Measurements from ENCODE around the gene ARL5B. TPM values are rescaled to one million over a fixed set of nuclear protein-coding genes. Genes with fewer than 3 reads are reported as not detected.

ARL5B gene, protein sequence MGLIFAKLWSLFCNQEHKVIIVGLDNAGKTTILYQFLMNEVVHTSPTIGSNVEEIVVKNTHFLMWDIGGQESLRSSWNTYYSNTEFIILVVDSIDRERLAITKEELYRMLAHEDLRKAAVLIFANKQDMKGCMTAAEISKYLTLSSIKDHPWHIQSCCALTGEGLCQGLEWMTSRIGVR
- total RNA-seq (ENCODE audit: unreplicated experiment) = 22.9 TPM
- long read RNA-seq, full-length matches to known transcripts = 4 of 4 reads
- long read RNA-seq, partial matches to known transcripts = 0 of 4 reads
- long read RNA-seq, other reads (novel, unspliced or antisense) = 0 of 4 reads

DNA sequence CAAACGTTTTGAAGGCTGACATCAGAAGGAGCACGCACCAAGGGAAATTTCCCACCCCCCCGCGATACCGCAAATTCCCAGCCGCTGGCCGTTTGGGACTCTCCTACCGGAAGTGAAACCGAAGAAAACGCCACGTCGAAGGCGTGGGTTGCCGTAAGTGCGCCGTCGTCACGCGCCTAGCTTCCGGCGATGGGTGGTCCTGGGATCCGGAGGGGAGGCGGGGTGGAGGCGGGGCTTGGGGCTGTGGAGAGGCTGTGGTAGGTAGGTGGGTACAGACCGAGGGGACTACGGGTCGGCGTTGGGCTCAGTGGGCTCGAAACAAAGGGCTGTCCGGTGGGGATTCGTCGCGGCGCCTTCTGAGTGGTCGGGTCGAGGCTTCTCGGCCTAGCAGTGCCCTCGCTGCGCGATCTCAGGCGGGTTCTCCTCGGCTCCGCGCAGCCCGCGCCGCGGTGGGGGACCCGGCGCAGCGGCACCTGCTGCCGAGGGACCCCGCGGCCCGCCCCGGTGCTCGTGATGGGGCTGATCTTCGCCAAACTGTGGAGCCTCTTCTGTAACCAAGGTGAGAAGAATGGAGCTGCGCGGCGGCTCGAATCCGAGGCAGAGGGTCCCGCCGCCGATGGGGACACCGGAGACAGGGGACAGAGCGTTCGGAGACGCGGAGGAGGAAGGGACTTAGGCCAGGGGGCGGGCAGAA is at the start of gene ARL5B:
Gene ARL5B, plus strand, starts transcription at position 307 of the 694 bp plus-strand sequence. Its CDS starts 207 bp downstream, at position 514.
- TF ChIP-seq, protein P1, sequence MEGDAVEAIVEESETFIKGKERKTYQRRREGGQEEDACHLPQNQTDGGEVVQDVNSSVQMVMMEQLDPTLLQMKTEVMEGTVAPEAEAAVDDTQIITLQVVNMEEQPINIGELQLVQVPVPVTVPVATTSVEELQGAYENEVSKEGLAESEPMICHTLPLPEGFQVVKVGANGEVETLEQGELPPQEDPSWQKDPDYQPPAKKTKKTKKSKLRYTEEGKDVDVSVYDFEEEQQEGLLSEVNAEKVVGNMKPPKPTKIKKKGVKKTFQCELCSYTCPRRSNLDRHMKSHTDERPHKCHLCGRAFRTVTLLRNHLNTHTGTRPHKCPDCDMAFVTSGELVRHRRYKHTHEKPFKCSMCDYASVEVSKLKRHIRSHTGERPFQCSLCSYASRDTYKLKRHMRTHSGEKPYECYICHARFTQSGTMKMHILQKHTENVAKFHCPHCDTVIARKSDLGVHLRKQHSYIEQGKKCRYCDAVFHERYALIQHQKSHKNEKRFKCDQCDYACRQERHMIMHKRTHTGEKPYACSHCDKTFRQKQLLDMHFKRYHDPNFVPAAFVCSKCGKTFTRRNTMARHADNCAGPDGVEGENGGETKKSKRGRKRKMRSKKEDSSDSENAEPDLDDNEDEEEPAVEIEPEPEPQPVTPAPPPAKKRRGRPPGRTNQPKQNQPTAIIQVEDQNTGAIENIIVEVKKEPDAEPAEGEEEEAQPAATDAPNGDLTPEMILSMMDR (IDR thresholded peaks at IDR 0.05; ENCODE audit: unreplicated experiment) = no peak
- Mint-ChIP-seq H3K27ac (ENCODE audit: unreplicated experiment) (peak within 1 kb of the TSS; percentile 97), H3K4me1 (ENCODE audit: unreplicated experiment) (peaks cover 25% of the 10 kb centered on the region)

DNA sequence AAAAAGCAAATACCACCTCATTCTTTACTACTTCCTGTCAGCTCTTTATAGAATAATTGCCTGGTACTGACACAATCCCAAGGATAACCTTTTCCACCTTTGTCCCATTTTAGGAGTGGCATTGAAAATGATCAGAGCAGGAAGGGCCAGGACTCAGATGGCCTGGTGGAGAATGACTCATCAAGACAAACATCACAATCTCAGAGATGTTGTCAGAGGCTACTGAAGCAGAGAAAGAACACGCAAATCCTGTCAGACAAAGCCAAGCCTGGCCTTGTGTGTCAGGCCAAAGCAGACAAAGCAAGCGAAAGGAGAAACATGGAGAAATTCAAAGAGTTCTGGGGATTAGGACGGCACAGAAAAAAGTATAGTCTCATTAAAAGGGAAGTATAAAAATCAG is 48.7 kb upstream of the ARL5B start:
- Mint-ChIP-seq H3K27me3 (ENCODE audit: unreplicated experiment) (no peaks in the 10 kb centered on the region), H3K9me3 (ENCODE audit: unreplicated experiment) (no peaks in the 10 kb centered on the region), H3K36me3 (ENCODE audit: low read depth, unreplicated experiment) (no peaks in the 10 kb centered on the region), H3K4me1 (ENCODE audit: unreplicated experiment) (peaks cover 5% of the 10 kb centered on the region), H3K27ac (ENCODE audit: unreplicated experiment) (peak overlapping the region; percentile 91), H3K4me3 (ENCODE audit: unreplicated experiment) (no peak overlapping the region)
- DNase-seq (ENCODE audit: low spot score) = no peak
- TF ChIP-seq, protein P1 (IDR thresholded peaks at IDR 0.05; ENCODE audit: unreplicated experiment) = no peak

More for the DNA sequence above, at the start of gene ARL5B:
- peaks cover 5% of the 10 kb centered on the region for H3K27me3 Mint-ChIP-seq (ENCODE audit: unreplicated experiment)
- peaks cover 3% of the 10 kb centered on the region for H3K36me3 Mint-ChIP-seq (ENCODE audit: low read depth, unreplicated experiment)
- no peaks in the 10 kb centered on the region for H3K9me3 Mint-ChIP-seq (ENCODE audit: unreplicated experiment)
- H3K4me3 Mint-ChIP-seq (ENCODE audit: unreplicated experiment) = peak within 1 kb of the TSS; percentile 100
- DNase-seq (ENCODE audit: low spot score) = peak; percentile 97

DNA sequence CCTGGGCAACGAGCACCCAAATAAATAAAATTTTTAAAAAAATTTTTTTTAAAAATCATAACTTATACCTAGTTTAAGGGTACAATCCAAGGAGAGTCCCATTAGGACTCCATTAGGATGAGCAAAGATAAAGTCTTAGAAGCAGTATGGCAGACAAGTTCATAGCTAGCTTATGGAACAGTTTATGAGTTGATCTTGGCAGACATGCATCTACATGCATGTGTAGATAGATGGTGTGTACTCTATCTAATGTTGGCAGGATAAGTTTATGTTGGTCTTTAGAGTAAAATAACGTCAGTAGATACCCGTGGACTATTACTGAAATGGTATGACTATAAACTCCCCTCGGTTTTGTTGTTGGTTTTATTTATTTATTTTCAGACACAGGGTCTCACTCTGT is 48.1 kb upstream of the ARL5B start:
- H3K27ac Mint-ChIP-seq (ENCODE audit: unreplicated experiment) = peak overlapping the region; percentile 80
- TF ChIP-seq, protein P1 (IDR thresholded peaks at IDR 0.05; ENCODE audit: unreplicated experiment) = no peak
- no peaks in the 10 kb centered on the region for H3K36me3 Mint-ChIP-seq (ENCODE audit: low read depth, unreplicated experiment)
- H3K27me3 Mint-ChIP-seq (ENCODE audit: unreplicated experiment) = no peaks in the 10 kb centered on the region
- no peak overlapping the region for H3K4me3 Mint-ChIP-seq (ENCODE audit: unreplicated experiment)
- peaks cover 5% of the 10 kb centered on the region for H3K4me1 Mint-ChIP-seq (ENCODE audit: unreplicated experiment)
- no peak for DNase-seq (ENCODE audit: low spot score)
- H3K9me3 Mint-ChIP-seq (ENCODE audit: unreplicated experiment) = no peaks in the 10 kb centered on the region

DNA sequence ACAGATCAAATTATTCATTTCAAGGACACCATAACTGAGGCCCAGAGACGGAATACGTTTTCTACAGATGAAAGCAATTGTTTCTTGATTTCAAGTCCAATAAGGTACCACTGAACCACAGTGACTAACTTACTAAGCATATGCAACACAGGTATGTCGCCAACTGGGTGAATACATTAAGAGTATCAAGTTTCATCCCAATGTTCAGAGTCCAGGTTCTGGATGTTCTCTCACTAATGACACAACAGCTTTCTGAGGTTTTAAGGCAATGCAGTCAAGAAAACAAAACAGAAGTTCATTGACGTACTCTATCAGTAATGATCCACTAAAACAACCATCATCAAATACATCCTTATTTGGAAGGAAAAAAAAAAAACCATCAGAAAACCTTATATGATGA is 43.6 kb upstream of the ARL5B start:
- Mint-ChIP-seq H3K27ac (ENCODE audit: unreplicated experiment) (no peak overlapping the region), H3K9me3 (ENCODE audit: unreplicated experiment) (no peaks in the 10 kb centered on the region), H3K36me3 (ENCODE audit: low read depth, unreplicated experiment) (no peaks in the 10 kb centered on the region), H3K27me3 (ENCODE audit: unreplicated experiment) (peaks cover 1% of the 10 kb centered on the region), H3K4me1 (ENCODE audit: unreplicated experiment) (peaks cover 9% of the 10 kb centered on the region), H3K4me3 (ENCODE audit: unreplicated experiment) (no peak overlapping the region)
- TF ChIP-seq, protein P1 (IDR thresholded peaks at IDR 0.05; ENCODE audit: unreplicated experiment) = no peak
- DNase-seq (ENCODE audit: low spot score) = no peak

DNA sequence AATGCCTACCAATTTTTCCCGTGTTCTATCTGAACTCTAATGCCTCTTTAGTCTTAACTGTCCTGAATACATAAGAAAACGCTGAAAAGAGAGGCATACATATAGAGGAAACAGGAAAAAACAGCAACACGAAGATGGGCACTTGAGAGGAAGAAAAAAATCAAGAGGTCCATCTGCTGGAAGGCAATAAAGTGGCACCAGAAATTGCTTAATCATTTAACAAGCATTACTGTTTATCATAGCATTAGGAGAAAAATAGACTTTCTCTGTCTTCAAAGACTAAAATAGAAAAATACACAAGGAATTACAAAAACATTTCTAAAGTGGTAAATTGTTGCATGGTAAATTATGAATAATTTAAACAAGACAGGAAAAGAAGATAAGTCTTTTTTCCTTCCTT is 42.9 kb upstream of the ARL5B start:
- no peak for DNase-seq (ENCODE audit: low spot score)
- no peak overlapping the region for H3K27ac Mint-ChIP-seq (ENCODE audit: unreplicated experiment)
- peaks cover 3% of the 10 kb centered on the region for H3K27me3 Mint-ChIP-seq (ENCODE audit: unreplicated experiment)
- H3K4me1 Mint-ChIP-seq (ENCODE audit: unreplicated experiment) = peaks cover 7% of the 10 kb centered on the region
- H3K36me3 Mint-ChIP-seq (ENCODE audit: low read depth, unreplicated experiment) = no peaks in the 10 kb centered on the region
- TF ChIP-seq, protein P1 (IDR thresholded peaks at IDR 0.05; ENCODE audit: unreplicated experiment) = no peak
- H3K4me3 Mint-ChIP-seq (ENCODE audit: unreplicated experiment) = no peak overlapping the region
- H3K9me3 Mint-ChIP-seq (ENCODE audit: unreplicated experiment) = no peaks in the 10 kb centered on the region
